HepG2 (cell line): Measurements from ENCODE around the gene TLCD5. TPM values are rescaled to one million over a fixed set of nuclear protein-coding genes. Genes with fewer than 3 reads are reported as not detected.

ENCODE experiments used
- ATAC-seq: fragments of 200-7000 bp; cut with Tn5 transposase; 3 replicates; pipeline ENCODE4 v1.9.1; 2020; ENCODE audit warnings: mild to moderate bottlenecking, moderate library complexity
- BruUV-seq: library from RNA; stranded (reverse); fragments of 400-500 nt; replicated peaks from 2 replicates; lab custom pipeline; 2021; lab: Mats Ljungman, UMichigan
- CTCF ChIA-PET: fragments of 300-600 bp; formaldehyde crosslinking; extraction: SDS; loops from one replicate; lab custom pipeline; 2021; ENCODE audit warnings: low total read pairs, inconsistent platforms, low intra/inter-chr PET ratio; lab: Yijun Ruan, JAX
- POLR2A ChIA-PET: fragments of 350-600 bp; sonication (Branson Sonifier 250); formaldehyde crosslinking; loops from one replicate; lab custom pipeline; 2020; ENCODE audit warnings: antibody characterized with exemption, inconsistent platforms; lab: Yijun Ruan, JAX
- DNase-seq: peaks from one replicate; pipeline ENCODE4 v3.0.0-alpha.2; 2015; ENCODE audit warnings: low spot score
- FAIRE-seq: peaks from 3 replicates; lab custom pipeline; 2011; peaks lifted over from hg19 to GRCh38; lab: Jason Lieb, UNC
- H2AFZ ChIP-seq: one replicate; pipeline ENCODE4 v1.6.1; 2011; ENCODE audit warnings: low read length, inconsistent platforms
- H3K27ac ChIP-seq: fragments of 300-600 bp; 3 replicates; pipeline ENCODE4 v1.8.0; 2011; ENCODE audit warnings: mixed run types, mild to moderate bottlenecking, mixed read lengths, low read length, inconsistent platforms; ENCODE audit not compliant: insufficient read depth; ENCODE audit errors: extremely low read length
- H3K27me3 ChIP-seq, 2 experiments: fragments of 200-600 bp in 1 of 2; 2 replicates in 1 of 2; 3 replicates in 1 of 2; pipeline versions ENCODE4 v1.6.0 to v1.8.0; 2011; ENCODE audit warnings: low read length in 2 of 2, mild to moderate bottlenecking in 2 of 2, moderate library complexity in 2 of 2, inconsistent platforms in 1 of 2; ENCODE audit not compliant: insufficient read depth in 2 of 2, control insufficient read depth in 1 of 2
- H3K36me3 ChIP-seq, 2 experiments: fragments of 200-600 bp in 1 of 2; replicated peaks in 1 of 2; 2 replicates in 1 of 2; 3 replicates in 1 of 2; pipeline versions ENCODE4 v1.5.1 to v1.8.0; 2011; ENCODE audit warnings: low read length in 2 of 2, inconsistent platforms in 1 of 2; ENCODE audit not compliant: insufficient read depth in 2 of 2, control insufficient read depth in 1 of 2
- H3K4me1 ChIP-seq: 2 replicates; pipeline ENCODE4 v1.5.1; 2012; ENCODE audit warnings: low read length, inconsistent platforms; ENCODE audit not compliant: insufficient read depth
- H3K4me2 ChIP-seq: 2 replicates; pipeline ENCODE4 v1.6.0; 2011; ENCODE audit warnings: low read depth, low read length, inconsistent platforms
- H3K4me3 ChIP-seq, 3 experiments: fragments of 200-600 bp in 1 of 3; sonication (generic), shearing (Covaris generic) in 1 of 3; replicated peaks in 1 of 3; 2 replicates each; pipeline ENCODE4 v1.5.1; 2011 to 2016; ENCODE audit warnings: low read length in 3 of 3, inconsistent platforms in 2 of 3, low read depth in 2 of 3, mild to moderate bottlenecking in 2 of 3, control low read depth in 1 of 3, mixed read lengths in 1 of 3; ENCODE audit not compliant: insufficient read depth in 1 of 3
- H3K79me2 ChIP-seq: one replicate; pipeline ENCODE4 v1.6.1; 2011; ENCODE audit warnings: low read length, inconsistent platforms; ENCODE audit not compliant: insufficient read depth
- H3K9ac ChIP-seq: 2 replicates; pipeline ENCODE4 v1.6.0; 2011; ENCODE audit warnings: mild to moderate bottlenecking, low read depth, low read length, inconsistent platforms; ENCODE audit not compliant: insufficient read depth
- H3K9me3 ChIP-seq: 2 replicates; pipeline ENCODE4 v1.5.1; 2012; ENCODE audit warnings: mild to moderate bottlenecking, low read length
- H4K20me1 ChIP-seq: 2 replicates; pipeline ENCODE4 v1.6.0; 2011; ENCODE audit warnings: inconsistent platforms, mild to moderate bottlenecking, low read length, moderate library complexity; ENCODE audit not compliant: insufficient read depth
- AFF4 ChIP-seq: sonication (generic); formaldehyde crosslinking; IDR thresholded peaks from 2 replicates; pipeline ENCODE4 v1.4.0; 2020; ENCODE audit warnings: missing genetic modification reagents
- BRD4 ChIP-seq: sonication (generic); formaldehyde crosslinking; IDR thresholded peaks from 2 replicates; pipeline ENCODE4 v1.4.0; 2020; ENCODE audit warnings: missing genetic modification reagents
- FOXM1 ChIP-seq: sonication (generic); formaldehyde crosslinking; IDR thresholded peaks from 2 replicates; pipeline ENCODE4 v1.5.0; 2020; ENCODE audit warnings: missing genetic modification reagents
- KDM2A ChIP-seq: sonication (generic); formaldehyde crosslinking; IDR thresholded peaks from 2 replicates; pipeline ENCODE4 v1.4.0; 2020; ENCODE audit warnings: low read depth, missing genetic modification reagents, borderline replicate concordance
- RORA ChIP-seq: sonication (generic); formaldehyde crosslinking; IDR thresholded peaks from 2 replicates; pipeline ENCODE4 v1.5.0; 2020; ENCODE audit warnings: mild to moderate bottlenecking, missing genetic modification reagents, moderate library complexity
- TAF1 ChIP-seq: sonication (generic); formaldehyde crosslinking; IDR thresholded peaks from 2 replicates; pipeline ENCODE4 v1.4.0; 2020; ENCODE audit warnings: missing genetic modification reagents
- U2AF1 ChIP-seq: fragments of 200-400 bp; formaldehyde crosslinking; optimal IDR thresholded peaks from 2 replicates; pipeline ENCODE3; 2017; ENCODE audit warnings: mild to moderate bottlenecking, low read depth, low read length
- ZBTB43 ChIP-seq: sonication (generic); formaldehyde crosslinking; conservative IDR thresholded peaks from 2 replicates; pipeline ENCODE4 v1.4.0; 2020; ENCODE audit warnings: missing genetic modification reagents
- ZNF530 ChIP-seq: sonication (generic); formaldehyde crosslinking; IDR thresholded peaks from 2 replicates; pipeline ENCODE4 v1.5.0; 2020; ENCODE audit warnings: low read depth, mild to moderate bottlenecking, missing genetic modification reagents
- ZNF672 ChIP-seq: sonication (generic); formaldehyde crosslinking; IDR thresholded peaks from 2 replicates; pipeline ENCODE4 v1.8.1; 2022; ENCODE audit warnings: missing genetic modification reagents
- ZNF713 ChIP-seq: sonication (generic); formaldehyde crosslinking; IDR thresholded peaks from 2 replicates; pipeline ENCODE4 v1.4.0; 2020; ENCODE audit warnings: mild to moderate bottlenecking, missing genetic modification reagents
- ZNF724P ChIP-seq: sonication (generic); formaldehyde crosslinking; IDR thresholded peaks from 2 replicates; pipeline ENCODE4 v1.8.0; 2022; ENCODE audit warnings: missing genetic modification reagents, borderline replicate concordance
- WGBS: methylation state at CpG from one replicate; pipeline ENCODE4 v1.1.6; 2017; ENCODE audit warnings: low lambda C conversion rate; 5-methylcytosine and 5-hydroxymethylcytosine counted together
- in situ Hi-C: cut with HindIII; loops from 2 replicates; pipeline ENCODE4 v1.10.0; 2017; ENCODE audit warnings: low pct_unique_long_range_greater_than_20kb; ENCODE audit not compliant: extremely low pct_ligation_motif_present
- intact Hi-C: fragments of 100-400 bp; cut with micrococcal nuclease; formaldehyde crosslinking; loops from one replicate; pipeline ENCODE4 v1.10.0; 2022; ENCODE audit not compliant: unreplicated experiment
- polyA plus RNA-seq, 8 experiments: library from polyadenylated mRNA; depleted of rRNA in 3 of 8; stranded (reverse) in 7 of 8; unstranded in 1 of 8; fragments of >200 nt; fragmentation: Illumina TruSeq in 4 of 8; extraction: Trizol in 4 of 8; gene quantifications; 2 replicates each; pipeline versions ENCODE4 v1.2.1 to v1.2.3, GENCODE V29; 2011 to 2016; ENCODE audit warnings: low read depth in 4 of 8, missing spikeins in 1 of 8, mixed read lengths in 1 of 8; ENCODE audit not compliant: insufficient read depth in 1 of 8
- total RNA-seq, 5 experiments: library from RNA; depleted of rRNA; stranded (reverse); fragments of >200 nt; fragmentation: Illumina TruSeq; extraction: Trizol; gene quantifications; 2 replicates each; pipeline ENCODE4 v1.2.3, GENCODE V29; 2016; ENCODE audit warnings: low read depth in 1 of 5
- TF ChIP-seq, protein P1 (sequence below): sonication (generic); formaldehyde crosslinking; IDR thresholded peaks from 2 replicates; pipeline ENCODE4 v1.5.1; 2020; ENCODE audit warnings: mild to moderate bottlenecking, missing genetic modification reagents, moderate library complexity

The TLCD5 gene
- total and polyA plus RNA-seq, 2 of the 13 experiments (the other 11 are each of a cell fraction or from before 2014, with no cell fraction given): 6.1 to 7.6 TPM

DNA sequence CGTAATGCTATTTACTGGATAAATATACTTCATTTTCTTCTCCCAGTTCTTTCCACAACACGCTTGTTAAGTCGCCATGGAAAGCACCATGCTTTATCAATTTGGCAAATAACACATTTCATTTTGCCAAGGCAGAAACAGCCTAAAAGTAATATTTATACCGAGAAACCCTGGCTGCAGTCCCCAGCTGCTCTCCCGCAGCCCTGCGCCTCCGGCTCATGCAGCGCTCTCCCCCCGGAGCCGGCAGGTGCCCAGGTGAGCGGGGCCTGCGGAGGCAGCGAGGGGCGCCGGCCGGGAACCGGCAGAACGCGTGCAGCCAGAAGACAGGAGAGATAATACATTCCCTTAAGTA is 10.4 kb downstream of the TLCD5 start (continued):
- TF ChIP-seq ZNF672 (CRISPR knock-in tag): 0 out of 2 replicates have a peak, but pooled peaks have one; percentile 8
- TF ChIP-seq AFF4 (CRISPR knock-in tag): 0 out of 2 replicates have a peak, but pooled peaks have one; percentile 7
- TF ChIP-seq, all 625 proteins: peak for 18

DNA sequence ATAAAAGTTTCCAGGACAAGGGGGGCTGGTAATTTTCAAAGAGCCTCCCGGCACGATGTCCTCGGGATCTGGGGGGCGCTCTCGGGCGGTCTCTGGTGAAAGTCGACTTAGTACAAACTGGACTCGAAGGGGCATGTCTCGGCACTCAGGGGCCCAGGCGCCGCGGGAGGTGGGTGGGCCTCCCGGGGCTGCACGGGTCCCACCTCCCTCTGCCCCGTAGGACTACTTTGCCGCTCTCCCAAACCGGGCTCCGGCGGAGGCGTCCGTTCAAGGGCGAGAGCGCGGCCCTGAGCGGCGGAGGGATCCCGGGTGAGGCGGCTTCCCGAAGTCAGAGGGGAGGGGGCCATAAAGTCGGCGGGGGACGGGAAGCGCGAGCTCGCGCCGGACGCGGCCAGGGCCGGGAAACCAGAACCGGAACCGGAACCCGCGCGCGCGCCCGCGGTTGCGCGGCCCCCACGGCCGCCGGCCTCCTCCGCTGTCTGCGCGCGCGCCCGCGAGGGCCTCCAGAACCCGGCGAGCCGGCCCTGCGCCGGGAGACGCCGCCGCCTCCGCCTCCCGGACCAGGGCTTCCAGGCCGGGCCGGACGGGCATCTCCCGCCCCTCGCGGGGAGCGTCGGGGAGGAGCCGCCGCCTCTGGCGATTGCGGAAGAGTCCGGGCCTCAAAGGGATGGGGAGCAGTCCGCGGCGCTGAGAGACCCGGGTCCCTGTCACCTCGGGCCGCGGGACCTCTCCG is 11.0 kb downstream of the TLCD5 start, which contains the start of gene ARHGEF12:
ARHGEF12 (plus strand) TSS at position 506 of the 733 bp plus-strand sequence. CDS start 831 bp downstream, outside the sequence.
- no peak for FAIRE-seq
- Histone ChIP-seq H4K20me1 (peaks cover 12% of the 10 kb centered on the region), H2AFZ (peak within 1 kb of the TSS; percentile 94), H3K9me3 (no peaks in the 10 kb centered on the region), H3K4me1 (peaks cover 31% of the 10 kb centered on the region), H3K36me3 (no peaks in the 10 kb centered on the region), H3K9ac (peak within 1 kb of the TSS; percentile 84), H3K4me3 (peak within 1 kb of the TSS; percentile 80 to 96 (median 86)), H3K4me2 (peak within 1 kb of the TSS; percentile 95), H3K27me3 (no peaks in the 10 kb centered on the region; a peak in 1 of 5 replicates), H3K79me2 (peaks cover 45% of the 10 kb centered on the region), H3K27ac (peak within 1 kb of the TSS; percentile 86)
- ChIA-PET POLR2A (interaction anchor here (1.0 to 2.5 kb wide), 7 partner anchors 11 to 150 kb away, joined by 3 to 11 read pairs (median 5); no protein-coding TSS in a partner anchor), CTCF (no interaction called here)
- no TSS peak for BruUV-seq
- peak; percentile 73 for ATAC-seq
- in situ Hi-C loops (loop anchor here (5.0 kb wide), 1 partner anchor 56 kb away; no protein-coding TSS in a partner anchor), intact Hi-C loops (loop anchor here (2.0 to 5.0 kb wide), 3 partner anchors 36 to 96 kb away; no protein-coding TSS in a partner anchor)
- WGBS: 0% methylated on average over 23 of the region's 92 CpGs
- peak; percentile 88 for DNase-seq
- TF ChIP-seq ZBTB43 (peak; percentile 56), ZNF724P (CRISPR knock-in tag) (0 out of 2 replicates have a peak, but pooled peaks have one; percentile 32), FOXM1 (no peak), RORA (CRISPR knock-in tag) (no peak), KDM2A (CRISPR knock-in tag) (peak; percentile 95), BRD4 (CRISPR knock-in tag) (peak; percentile 36), ZNF530 (CRISPR knock-in tag) (no peak), U2AF1 (peak; percentile 81), TAF1 (CRISPR knock-in tag) (peak; percentile 66; the same call in 1 of the 2 replicates), ZNF713 (CRISPR knock-in tag) (no peak)
- TF ChIP-seq, protein P1, sequence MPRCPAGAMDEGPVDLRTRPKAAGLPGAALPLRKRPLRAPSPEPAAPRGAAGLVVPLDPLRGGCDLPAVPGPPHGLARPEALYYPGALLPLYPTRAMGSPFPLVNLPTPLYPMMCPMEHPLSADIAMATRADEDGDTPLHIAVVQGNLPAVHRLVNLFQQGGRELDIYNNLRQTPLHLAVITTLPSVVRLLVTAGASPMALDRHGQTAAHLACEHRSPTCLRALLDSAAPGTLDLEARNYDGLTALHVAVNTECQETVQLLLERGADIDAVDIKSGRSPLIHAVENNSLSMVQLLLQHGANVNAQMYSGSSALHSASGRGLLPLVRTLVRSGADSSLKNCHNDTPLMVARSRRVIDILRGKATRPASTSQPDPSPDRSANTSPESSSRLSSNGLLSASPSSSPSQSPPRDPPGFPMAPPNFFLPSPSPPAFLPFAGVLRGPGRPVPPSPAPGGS: peak; percentile 37; the same call in 1 of the 2 replicates
